B cell (primary cell): ENCODE measurements around the gene ZNF433. TPM values are rescaled to one million over a fixed set of nuclear protein-coding genes. Genes with fewer than 3 reads are reported as not detected.

Experiments
- ATAC-seq: fragments of 200-7000 bp; cut with Tn5 transposase; one replicate; pipeline ENCODE4 v1.10.0; 2021; ENCODE audit warnings: low read depth, mild to moderate bottlenecking, moderate number of reproducible peaks, moderate library complexity
- CTCF ChIA-PET: fragments of 350-600 bp; sonication (Branson Sonifier 250); formaldehyde crosslinking; loops from one replicate; lab custom pipeline; 2021; ENCODE audit warnings: antibody characterized with exemption, inconsistent platforms; lab: Charles Lee
- POLR2A ChIA-PET: fragments of 350-600 bp; sonication (Branson Sonifier 250); formaldehyde crosslinking; loops from one replicate; lab custom pipeline; 2021; ENCODE audit warnings: antibody characterized with exemption; lab: Charles Lee
- DNase-seq: peaks from one replicate; pipeline ENCODE4 v3.0.0; 2013
- H2AFZ ChIP-seq: 2 replicates; pipeline ENCODE4 v1.6.1; 2012; ENCODE audit warnings: mild to moderate bottlenecking, low read depth, low read length; ENCODE audit not compliant: insufficient read depth, poor library complexity, severe bottlenecking
- H3K27ac ChIP-seq, 2 donors: 1 replicate in 1 of 2; 2 replicates in 1 of 2; pipeline ENCODE4 v1.5.1; 2012 to 2013; ENCODE audit warnings: low read length in 2 of 2, mild to moderate bottlenecking in 2 of 2, moderate library complexity in 1 of 2
- H3K27me3 ChIP-seq, 4 experiments: fragments of 200-600 bp in 1 of 4; sonication (generic) in 1 of 4; replicated peaks in 1 of 4; 1 replicate in 2 of 4; 2 replicates in 2 of 4; pipeline versions ENCODE4 v1.6.1 to v1.7.0; 2013 to 2016; ENCODE audit warnings: low read length in 3 of 4, mild to moderate bottlenecking in 2 of 4, mixed read lengths in 1 of 4, moderate library complexity in 1 of 4; ENCODE audit not compliant: insufficient read depth in 4 of 4, control insufficient read depth in 3 of 4; ENCODE audit errors: control extremely low read depth in 1 of 4
- H3K36me3 ChIP-seq, 2 experiments: replicated peaks in 1 of 2; 1 replicate in 1 of 2; 2 replicates in 1 of 2; pipeline versions ENCODE4 v1.6.1 to v1.7.1; 2013; ENCODE audit warnings: low read length in 1 of 2; ENCODE audit not compliant: insufficient read depth in 2 of 2, control insufficient read depth in 1 of 2; ENCODE audit errors: control extremely low read depth in 1 of 2, extremely low read depth in 1 of 2
- H3K4me1 ChIP-seq, 2 donors: fragments of 200-600 bp in 1 of 2; sonication (generic) in 1 of 2; 1 replicate in 1 of 2; 2 replicates in 1 of 2; pipeline versions ENCODE4 v1.5.1 to v1.6.1; 2013 to 2017; ENCODE audit warnings: low read length in 2 of 2; ENCODE audit not compliant: control insufficient read depth in 2 of 2, insufficient read depth in 2 of 2
- H3K4me2 ChIP-seq: replicated peaks from 2 replicates; pipeline ENCODE3; 2012; ENCODE audit warnings: mild to moderate bottlenecking, low read depth, low read length; ENCODE audit not compliant: poor library complexity, severe bottlenecking
- H3K4me3 ChIP-seq, 5 experiments: fragments of 200-600 bp in 1 of 5; sonication (generic) in 1 of 5; 1 replicate in 3 of 5; 2 replicates in 2 of 5; pipeline versions ENCODE4 v1.5.1 to v1.7.0; 2011 to 2016; ENCODE audit warnings: low read length in 4 of 5, mild to moderate bottlenecking in 4 of 5, low read depth in 2 of 5, control low read depth in 1 of 5, moderate library complexity in 1 of 5; ENCODE audit not compliant: insufficient read depth in 1 of 5; ENCODE audit errors: control extremely low read depth in 1 of 5, extremely low read depth in 1 of 5
- H3K79me2 ChIP-seq: fragments of 200-600 bp; sonication (generic); one replicate; pipeline ENCODE4 v1.6.0; 2016; ENCODE audit warnings: low read length; ENCODE audit not compliant: control insufficient read depth, insufficient read depth
- H3K9ac ChIP-seq: fragments of 200-600 bp; sonication (generic); 2 replicates; pipeline ENCODE4 v1.6.1; 2017; ENCODE audit warnings: mild to moderate bottlenecking, low read length, moderate library complexity
- H3K9me3 ChIP-seq, 3 donors: one replicate each; pipeline versions ENCODE4 v1.6.1 to v1.7.1; 2013; ENCODE audit warnings: low read length in 2 of 3; ENCODE audit not compliant: control insufficient read depth in 2 of 3, insufficient read depth in 1 of 3; ENCODE audit errors: control extremely low read depth in 1 of 3
- H4K20me1 ChIP-seq: 2 replicates; pipeline ENCODE4 v1.6.0; 2012; ENCODE audit warnings: mild to moderate bottlenecking, low read length; ENCODE audit not compliant: insufficient read depth, control insufficient read depth, poor library complexity, severe bottlenecking
- H3K27ac Mint-ChIP-seq: one replicate; pipeline ENCODE4 v1.8.0; 2021; ENCODE audit warnings: mixed read lengths
- H3K27me3 Mint-ChIP-seq: one replicate; pipeline ENCODE4 v1.8.0; 2021; ENCODE audit warnings: mixed read lengths
- H3K4me1 Mint-ChIP-seq: one replicate; pipeline ENCODE4 v1.8.0; 2021; ENCODE audit warnings: mixed read lengths
- H3K4me3 Mint-ChIP-seq: one replicate; pipeline ENCODE4 v1.8.0; 2021; ENCODE audit warnings: mixed read lengths
- H3K9me3 Mint-ChIP-seq: one replicate; pipeline ENCODE4 v1.8.0; 2022; ENCODE audit warnings: mixed read lengths; ENCODE audit not compliant: insufficient read depth
- CTCF ChIP-seq: fragments of 200-600 bp; IDR thresholded peaks from one replicate; pipeline ENCODE4 v1.8.0; 2022; ENCODE audit warnings: antibody characterized with exemption, mild to moderate bottlenecking
- EZH2 ChIP-seq: IDR thresholded peaks from 2 replicates; pipeline ENCODE4 v1.6.1; 2012; ENCODE audit warnings: borderline replicate concordance, low read depth, mild to moderate bottlenecking, moderate library complexity, low read length; ENCODE audit not compliant: insufficient read depth, poor library complexity, severe bottlenecking
- WGBS: methylation state at CpG from one replicate; pipeline ENCODE4 v1.1.5; 2013; ENCODE audit warnings: missing lambda C conversion rate; ENCODE audit not compliant: insufficient coverage; 5-methylcytosine and 5-hydroxymethylcytosine counted together
- intact Hi-C: fragments of 100-400 bp; cut with micrococcal nuclease; formaldehyde crosslinking; loops from one replicate; pipeline ENCODE4 v1.10.0; 2022
- polyA plus RNA-seq: library from polyadenylated mRNA; depleted of rRNA; stranded (reverse); fragments of >200 nt; gene quantifications from 2 replicates; pipeline ENCODE4 v1.2.3, GENCODE V29; 2012
- total RNA-seq, 2 donors: library from RNA; stranded (reverse); fragments of 120-200 nt in 1 of 2; gene quantifications; 1 replicate in 1 of 2; 2 replicates in 1 of 2; pipeline versions ENCODE4 v1.2.3 to v1.2.4, GENCODE V29; 2013 to 2022

Gene ZNF433
- total and polyA plus RNA-seq, 2 donors (not counting 1 experiment from before 2014, with no cell fraction given): 1.3 to 7.3 TPM

- ATAC-seq (peak; percentile 96), DNase-seq (peak; percentile 89)
- Histone ChIP-seq H3K4me1 (peaks cover 6 to 16% of the 10 kb centered on the region in 2 donors), H4K20me1 (peaks cover 6% of the 10 kb centered on the region), H3K9me3 (peaks cover 1 to 45% (median 5%) of the 10 kb centered on the region in 3 donors), H3K9ac (peak within 1 kb of the TSS; percentile 84), H3K4me2 (peak within 1 kb of the TSS; percentile 84), H3K27me3 (no peaks in the 10 kb centered on the region), H2AFZ (peak within 1 kb of the TSS; percentile 79), H3K27ac (peak within 1 kb of the TSS; percentile 83 to 87), H3K79me2 (peaks cover 49% of the 10 kb centered on the region), H3K4me3 (peak within 1 kb of the TSS; percentile 73 to 93 (median 76)), H3K36me3 (peaks cover 0 to 2% of the 10 kb centered on the region in 2 experiments)
- Mint-ChIP-seq H3K27me3 (no peaks in the 10 kb centered on the region), H3K27ac (peak within 1 kb of the TSS; percentile 94), H3K9me3 (peaks cover 2% of the 10 kb centered on the region), H3K4me1 (peaks cover 11% of the 10 kb centered on the region), H3K4me3 (peak within 1 kb of the TSS; percentile 95)
- POLR2A ChIA-PET: no interaction called here
- intact Hi-C loops: loop anchor here (1.0 to 2.0 kb wide), 3 partner anchors 28 to 78 kb away; partner anchors contain the start of gene ZNF20
- TF ChIP-seq CTCF (no peak), EZH2 (no peak)
- WGBS: 1% methylated on average over 65 of the region's 66 CpGs
- CTCF ChIA-PET: interaction anchor here (0.6 to 1.3 kb wide), 4 partner anchors 13 to 266 kb away, joined by 3 to 4 read pairs (median 3); partner anchors contain the start of genes ZNF491, ZNF700 and ZNF878
Observed at GRCh38 chr19:12064590-12065538, 29.4 kb upstream of the ZNF433 start, which contains the start of gene ZNF844. Gene ZNF844, plus strand, starts transcription at chr19:12064731. Its CDS starts 143 bp downstream, at chr19:12064874.
